GM18951 (cell line): ENCODE results near the gene NBPF3.
A peak's percentile ranks its signal among the peaks of the same experiment; 100 is the strongest.
"Not testable (repeated sequence)": the region's sequence is repeated elsewhere in the genome, so short reads cannot be mapped to it uniquely, and the experiment has no call there.

Experiments used
- POLR2A ChIP-seq: IDR thresholded peaks from 4 replicates; pipeline ENCODE4 v1.6.1; 2011; ENCODE audit warnings: mild to moderate bottlenecking; ENCODE audit not compliant: insufficient read length, insufficient read depth; ENCODE audit errors: extremely low read depth
- in situ Hi-C: fragments of 300-500 bp; cut with MboI; formaldehyde crosslinking; loops from one replicate; pipeline ENCODE4 v1.12.0; 2022; ENCODE audit warnings: low sequenced_read_pairs, mixed read lengths, inconsistent platforms; ENCODE audit not compliant: unreplicated experiment

NBPF3 gene

GRCh38 chr1:21439721-21440629, at the start of gene NBPF3:
TSS of gene NBPF3 (plus strand) at chr1:21440137. CDS start at chr1:21445087, 4,950 bp downstream.
- in situ Hi-C loops: no loop called here
- TF ChIP-seq POLR2A: peak; percentile 43

- in situ Hi-C loops: no loop called here
- no peak for TF ChIP-seq POLR2A
These were observed 48.4 kb upstream of the NBPF3 start for GRCh38 chr1:21391497-21391896.

GRCh38 chr1:21392587-21393263, 47.2 kb upstream of the NBPF3 start:
- in situ Hi-C loops: no loop called here
- TF ChIP-seq POLR2A: no peak

GRCh38 chr1:21396516-21396915, 43.4 kb upstream of the NBPF3 start:
- in situ Hi-C loops: no loop called here
- TF ChIP-seq POLR2A: no peak

- no peak for TF ChIP-seq POLR2A
- in situ Hi-C loops: no loop called here
These were observed 42.1 kb upstream of the NBPF3 start for GRCh38 chr1:21397813-21398188.

GRCh38 chr1:21401726-21402346, 38.1 kb upstream of the NBPF3 start:
- in situ Hi-C loops: not testable (repeated sequence)

- no peak for TF ChIP-seq POLR2A
- in situ Hi-C loops: no loop called here
These were observed 33.3 kb upstream of the NBPF3 start for GRCh38 chr1:21406659-21407058.

- in situ Hi-C loops: not testable (repeated sequence)
These were observed 30.0 kb upstream of the NBPF3 start for GRCh38 chr1:21409897-21410296.

- in situ Hi-C loops: no loop called here
These were observed 25.9 kb upstream of the NBPF3 start for GRCh38 chr1:21414015-21414414.

GRCh38 chr1:21420378-21420777, 19.6 kb upstream of the NBPF3 start:
- in situ Hi-C loops: not testable (repeated sequence)

More at GRCh38 chr1:21414015-21414414, 25.9 kb upstream of the NBPF3 start:
- no peak for TF ChIP-seq POLR2A

- in situ Hi-C loops: not testable (repeated sequence)
These were observed 18.6 kb upstream of the NBPF3 start for GRCh38 chr1:21421307-21421706.

GRCh38 chr1:21427798-21428480, 12.0 kb upstream of the NBPF3 start:
- in situ Hi-C loops: not testable (repeated sequence)

- in situ Hi-C loops: not testable (repeated sequence)
These were observed 11.4 kb upstream of the NBPF3 start for GRCh38 chr1:21428481-21429073.

- in situ Hi-C loops: not testable (repeated sequence)
These were observed 10.7 kb upstream of the NBPF3 start for GRCh38 chr1:21429210-21429609.

- in situ Hi-C loops: not testable (repeated sequence)
These were observed 9.1 kb upstream of the NBPF3 start for GRCh38 chr1:21430875-21431274.
